ENCODE data around the gene KCTD16. TPM values are rescaled to one million over a fixed set of nuclear protein-coding genes. Genes with fewer than 3 reads are reported as not detected.

Gene KCTD16
- total and polyA plus RNA-seq, 2 experiments from 2014 or later = 0.02 to 0.76 TPM

DNA sequence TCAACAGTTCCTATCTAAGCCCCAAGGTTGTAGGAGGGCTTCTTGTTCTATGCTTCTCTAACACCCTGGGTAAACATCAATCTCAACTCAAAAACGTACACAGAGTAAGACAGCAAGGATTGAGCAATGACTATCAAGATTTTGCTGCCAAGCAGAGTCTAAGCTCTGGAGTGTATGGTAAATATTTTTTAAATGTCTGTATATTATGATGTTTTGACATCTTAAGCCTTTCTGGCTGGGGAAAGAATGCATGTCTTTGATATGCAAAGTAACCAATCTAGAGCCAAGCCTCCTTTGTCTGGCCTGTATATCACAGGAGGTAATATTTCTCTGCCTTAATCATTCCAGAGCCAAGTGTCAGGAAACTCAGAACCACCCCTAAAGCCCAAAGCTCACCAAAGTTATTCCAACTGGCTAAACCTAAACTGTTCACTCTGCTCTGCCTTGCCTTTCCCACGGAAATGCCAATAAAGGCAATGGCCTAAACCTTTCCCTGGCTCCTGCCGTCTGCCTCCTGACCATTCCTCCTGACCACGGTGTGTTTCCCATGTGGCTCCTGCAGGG is 45.4 kb upstream of the KCTD16 start (continued):
- TF ChIP-seq, protein P1, sequence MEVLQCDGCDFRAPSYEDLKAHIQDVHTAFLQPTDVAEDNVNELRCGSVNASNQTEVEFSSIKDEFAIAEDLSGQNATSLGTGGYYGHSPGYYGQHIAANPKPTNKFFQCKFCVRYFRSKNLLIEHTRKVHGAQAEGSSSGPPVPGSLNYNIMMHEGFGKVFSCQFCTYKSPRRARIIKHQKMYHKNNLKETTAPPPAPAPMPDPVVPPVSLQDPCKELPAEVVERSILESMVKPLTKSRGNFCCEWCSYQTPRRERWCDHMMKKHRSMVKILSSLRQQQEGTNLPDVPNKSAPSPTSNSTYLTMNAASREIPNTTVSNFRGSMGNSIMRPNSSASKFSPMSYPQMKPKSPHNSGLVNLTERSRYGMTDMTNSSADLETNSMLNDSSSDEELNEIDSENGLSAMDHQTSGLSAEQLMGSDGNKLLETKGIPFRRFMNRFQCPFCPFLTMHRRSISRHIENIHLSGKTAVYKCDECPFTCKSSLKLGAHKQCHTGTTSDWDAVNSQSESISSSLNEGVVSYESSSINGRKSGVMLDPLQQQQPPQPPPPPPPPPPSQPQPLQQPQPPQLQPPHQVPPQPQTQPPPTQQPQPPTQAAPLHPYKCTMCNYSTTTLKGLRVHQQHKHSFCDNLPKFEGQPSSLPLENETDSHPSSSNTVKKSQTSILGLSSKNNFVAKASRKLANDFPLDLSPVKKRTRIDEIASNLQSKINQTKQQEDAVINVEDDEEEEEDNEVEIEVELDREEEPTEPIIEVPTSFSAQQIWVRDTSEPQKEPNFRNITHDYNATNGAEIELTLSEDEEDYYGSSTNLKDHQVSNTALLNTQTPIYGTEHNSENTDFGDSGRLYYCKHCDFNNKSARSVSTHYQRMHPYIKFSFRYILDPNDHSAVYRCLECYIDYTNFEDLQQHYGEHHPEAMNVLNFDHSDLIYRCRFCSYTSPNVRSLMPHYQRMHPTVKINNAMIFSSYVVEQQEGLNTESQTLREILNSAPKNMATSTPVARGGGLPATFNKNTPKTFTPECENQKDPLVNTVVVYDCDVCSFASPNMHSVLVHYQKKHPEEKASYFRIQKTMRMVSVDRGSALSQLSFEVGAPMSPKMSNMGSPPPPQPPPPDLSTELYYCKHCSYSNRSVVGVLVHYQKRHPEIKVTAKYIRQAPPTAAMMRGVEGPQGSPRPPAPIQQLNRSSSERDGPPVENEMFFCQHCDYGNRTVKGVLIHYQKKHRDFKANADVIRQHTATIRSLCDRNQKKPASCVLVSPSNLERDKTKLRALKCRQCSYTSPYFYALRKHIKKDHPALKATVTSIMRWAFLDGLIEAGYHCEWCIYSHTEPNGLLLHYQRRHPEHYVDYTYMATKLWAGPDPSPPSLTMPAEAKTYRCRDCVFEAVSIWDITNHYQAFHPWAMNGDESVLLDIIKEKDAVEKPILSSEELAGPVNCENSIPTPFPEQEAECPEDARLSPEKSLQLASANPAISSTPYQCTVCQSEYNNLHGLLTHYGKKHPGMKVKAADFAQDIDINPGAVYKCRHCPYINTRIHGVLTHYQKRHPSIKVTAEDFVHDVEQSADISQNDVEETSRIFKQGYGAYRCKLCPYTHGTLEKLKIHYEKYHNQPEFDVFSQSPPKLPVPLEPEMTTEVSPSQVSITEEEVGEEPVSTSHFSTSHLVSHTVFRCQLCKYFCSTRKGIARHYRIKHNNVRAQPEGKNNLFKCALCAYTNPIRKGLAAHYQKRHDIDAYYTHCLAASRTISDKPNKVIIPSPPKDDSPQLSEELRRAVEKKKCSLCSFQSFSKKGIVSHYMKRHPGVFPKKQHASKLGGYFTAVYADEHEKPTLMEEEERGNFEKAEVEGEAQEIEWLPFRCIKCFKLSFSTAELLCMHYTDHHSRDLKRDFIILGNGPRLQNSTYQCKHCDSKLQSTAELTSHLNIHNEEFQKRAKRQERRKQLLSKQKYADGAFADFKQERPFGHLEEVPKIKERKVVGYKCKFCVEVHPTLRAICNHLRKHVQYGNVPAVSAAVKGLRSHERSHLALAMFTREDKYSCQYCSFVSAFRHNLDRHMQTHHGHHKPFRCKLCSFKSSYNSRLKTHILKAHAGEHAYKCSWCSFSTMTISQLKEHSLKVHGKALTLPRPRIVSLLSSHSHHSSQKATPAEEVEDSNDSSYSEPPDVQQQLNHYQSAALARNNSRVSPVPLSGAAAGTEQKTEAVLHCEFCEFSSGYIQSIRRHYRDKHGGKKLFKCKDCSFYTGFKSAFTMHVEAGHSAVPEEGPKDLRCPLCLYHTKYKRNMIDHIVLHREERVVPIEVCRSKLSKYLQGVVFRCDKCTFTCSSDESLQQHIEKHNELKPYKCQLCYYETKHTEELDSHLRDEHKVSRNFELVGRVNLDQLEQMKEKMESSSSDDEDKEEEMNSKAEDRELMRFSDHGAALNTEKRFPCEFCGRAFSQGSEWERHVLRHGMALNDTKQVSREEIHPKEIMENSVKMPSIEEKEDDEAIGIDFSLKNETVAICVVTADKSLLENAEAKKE (CRISPR knock-in tag; IDR thresholded peaks at IDR 0.05) = no peak
- TF ChIP-seq EZH2phosphoT487 (IDR thresholded peaks at IDR 0.05; ENCODE audit: unreplicated experiment) (no peak), EZH2 (IDR thresholded peaks at IDR 0.05; ENCODE audit: low read depth, unreplicated experiment) (no peak), JUNB (IDR thresholded peaks at IDR 0.05; ENCODE audit: unreplicated experiment) (no peak)
- TF ChIP-seq, protein P2, sequence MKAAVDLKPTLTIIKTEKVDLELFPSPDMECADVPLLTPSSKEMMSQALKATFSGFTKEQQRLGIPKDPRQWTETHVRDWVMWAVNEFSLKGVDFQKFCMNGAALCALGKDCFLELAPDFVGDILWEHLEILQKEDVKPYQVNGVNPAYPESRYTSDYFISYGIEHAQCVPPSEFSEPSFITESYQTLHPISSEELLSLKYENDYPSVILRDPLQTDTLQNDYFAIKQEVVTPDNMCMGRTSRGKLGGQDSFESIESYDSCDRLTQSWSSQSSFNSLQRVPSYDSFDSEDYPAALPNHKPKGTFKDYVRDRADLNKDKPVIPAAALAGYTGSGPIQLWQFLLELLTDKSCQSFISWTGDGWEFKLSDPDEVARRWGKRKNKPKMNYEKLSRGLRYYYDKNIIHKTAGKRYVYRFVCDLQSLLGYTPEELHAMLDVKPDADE (IDR thresholded peaks at IDR 0.05) = no peak
- TF ChIP-seq, protein P3, sequence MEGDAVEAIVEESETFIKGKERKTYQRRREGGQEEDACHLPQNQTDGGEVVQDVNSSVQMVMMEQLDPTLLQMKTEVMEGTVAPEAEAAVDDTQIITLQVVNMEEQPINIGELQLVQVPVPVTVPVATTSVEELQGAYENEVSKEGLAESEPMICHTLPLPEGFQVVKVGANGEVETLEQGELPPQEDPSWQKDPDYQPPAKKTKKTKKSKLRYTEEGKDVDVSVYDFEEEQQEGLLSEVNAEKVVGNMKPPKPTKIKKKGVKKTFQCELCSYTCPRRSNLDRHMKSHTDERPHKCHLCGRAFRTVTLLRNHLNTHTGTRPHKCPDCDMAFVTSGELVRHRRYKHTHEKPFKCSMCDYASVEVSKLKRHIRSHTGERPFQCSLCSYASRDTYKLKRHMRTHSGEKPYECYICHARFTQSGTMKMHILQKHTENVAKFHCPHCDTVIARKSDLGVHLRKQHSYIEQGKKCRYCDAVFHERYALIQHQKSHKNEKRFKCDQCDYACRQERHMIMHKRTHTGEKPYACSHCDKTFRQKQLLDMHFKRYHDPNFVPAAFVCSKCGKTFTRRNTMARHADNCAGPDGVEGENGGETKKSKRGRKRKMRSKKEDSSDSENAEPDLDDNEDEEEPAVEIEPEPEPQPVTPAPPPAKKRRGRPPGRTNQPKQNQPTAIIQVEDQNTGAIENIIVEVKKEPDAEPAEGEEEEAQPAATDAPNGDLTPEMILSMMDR (conservative IDR thresholded peaks at IDR 0.05; ENCODE audit: low read depth in 2 of 2) = no peak
